CD4-positive, alpha-beta T cell treated with Interleukin-17A for 1 hour (primary cell): Measurements from ENCODE around the gene BRCC3.

ENCODE experiments used
- DNase-seq: peaks from one replicate; pipeline ENCODE4 v3.0.0-alpha.2; 2020

The BRCC3 gene

DNA sequence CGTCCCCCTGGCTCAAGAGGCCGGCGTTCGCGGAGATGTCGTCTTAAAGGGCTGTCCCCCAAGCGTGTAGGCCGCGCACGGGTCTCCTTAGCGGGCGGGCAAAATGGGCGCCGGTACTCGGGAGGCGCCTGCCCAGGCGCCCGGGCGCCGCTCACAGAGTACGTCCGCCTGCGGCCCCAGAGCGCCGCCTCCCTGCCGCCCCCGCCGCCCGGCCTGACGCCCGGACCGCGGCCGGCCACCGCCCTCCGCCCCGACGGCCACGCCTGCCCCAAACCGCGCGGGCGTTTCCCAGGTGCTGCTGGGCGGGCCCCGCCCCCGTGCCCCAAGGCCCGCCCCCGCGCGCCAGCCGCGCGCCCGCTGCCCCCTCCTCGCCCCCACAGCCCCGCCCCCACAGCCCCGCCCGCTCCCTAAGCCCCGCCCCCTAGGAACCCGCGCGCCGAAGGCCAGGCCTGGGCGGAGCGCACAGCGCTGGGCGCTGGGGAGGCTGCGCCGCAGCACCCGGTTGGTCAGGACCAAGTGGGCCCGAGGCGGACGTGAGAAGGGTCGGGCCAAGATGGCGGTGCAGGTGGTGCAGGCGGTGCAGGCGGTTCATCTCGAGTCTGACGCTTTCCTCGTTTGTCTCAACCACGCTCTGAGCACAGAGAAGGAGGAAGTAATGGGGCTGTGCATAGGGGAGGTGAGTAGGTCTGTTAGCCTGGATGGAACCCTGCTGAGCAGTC is at the start of gene BRCC3, which contains the start of the genes CMC4 and MTCP1:
TSS of gene BRCC3 (plus strand) at position 534 of the 719 bp plus-strand sequence. CDS start at position 554, 20 bp downstream.
TSS of gene CMC4 (minus strand) at position 162 of the 719 bp plus-strand sequence. CDS start 7,113 bp downstream, outside the sequence.
TSS of gene MTCP1 (minus strand) at position 162 of the 719 bp plus-strand sequence. CDS start 5,126 bp downstream, outside the sequence.
- DNase-seq: peak; percentile 84

DNA sequence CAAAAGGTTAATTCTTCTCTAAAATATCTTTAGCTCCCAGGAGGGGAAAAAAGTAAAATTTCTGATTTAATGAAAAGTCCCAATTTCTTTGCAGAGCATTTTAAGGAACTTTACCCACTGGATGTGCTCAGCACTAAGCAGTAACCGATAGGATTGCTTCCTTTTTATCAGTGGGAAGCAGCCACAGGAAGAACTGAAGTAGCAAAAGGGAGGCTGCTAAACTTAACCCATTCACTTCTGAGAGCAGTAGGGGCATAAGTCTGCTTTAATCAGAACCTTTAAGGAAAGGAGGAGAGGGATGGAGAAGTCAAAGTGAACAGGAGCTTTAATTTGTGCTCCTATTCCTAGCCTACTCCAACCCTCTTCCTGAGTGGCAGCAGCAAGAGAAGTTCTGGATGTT is 48.7 kb upstream of the BRCC3 start, which contains the start of gene F8:
TSS of gene F8 (minus strand) at position 139 of the 400 bp plus-strand sequence. CDS start 171 bp downstream, outside the sequence.
- DNase-seq: no peak

DNA sequence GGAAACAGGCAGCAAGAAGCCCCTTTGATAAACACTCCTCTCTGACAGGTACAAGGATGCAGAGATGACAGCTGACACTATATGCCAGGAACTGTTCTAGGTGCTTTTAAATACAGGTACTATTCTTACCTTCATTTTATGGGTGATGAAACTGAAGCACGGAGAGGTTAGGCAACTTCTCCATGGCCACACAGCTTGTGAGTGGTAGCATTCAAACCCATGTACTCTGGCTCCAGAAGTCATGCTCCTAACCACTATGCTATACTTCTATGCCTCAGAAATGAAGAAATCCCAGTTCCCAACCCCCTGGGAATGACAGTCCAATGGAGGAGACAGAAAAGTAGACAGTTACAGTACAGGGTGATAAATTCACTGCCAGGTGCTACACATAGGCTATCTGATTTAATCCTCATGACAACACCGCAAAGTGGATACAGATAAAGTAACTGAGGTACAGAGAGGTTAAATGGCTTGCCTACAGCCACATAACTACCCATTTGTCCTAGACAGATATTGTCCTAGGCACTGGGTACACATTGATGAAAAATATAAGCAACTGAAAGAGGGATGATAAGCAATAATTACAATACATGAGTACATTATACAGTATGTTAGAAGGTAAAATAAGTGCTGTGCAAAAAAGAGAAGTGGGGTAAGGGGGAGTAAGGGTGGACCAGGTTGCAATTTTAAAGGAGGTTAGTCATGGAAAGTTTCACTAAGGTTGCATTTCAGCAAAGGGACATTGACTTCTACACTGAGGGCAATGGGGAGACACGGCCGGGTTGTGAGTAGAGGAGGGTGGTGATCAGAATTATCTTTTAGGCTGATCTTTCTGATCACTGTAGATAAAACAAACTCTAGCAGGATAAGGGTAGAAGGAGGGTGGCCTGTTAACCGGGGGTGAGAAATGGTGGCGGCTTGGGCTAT is 47.1 kb upstream of the BRCC3 start:
- no peak for DNase-seq

DNA sequence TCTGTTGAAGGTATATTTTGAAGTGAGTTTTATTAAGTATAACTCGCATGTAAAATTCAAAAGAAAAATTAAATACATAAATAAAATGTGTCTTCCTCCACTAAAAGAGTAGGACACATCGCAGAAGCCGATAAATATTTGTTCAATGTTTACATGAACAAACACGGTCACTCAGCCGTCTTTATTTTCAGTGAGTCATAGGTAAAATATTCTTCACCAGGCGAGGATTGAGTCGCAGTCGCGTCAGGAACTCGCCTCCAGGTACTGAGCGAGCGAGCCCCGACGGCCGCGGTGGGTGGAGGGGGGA is 44.9 kb upstream of the BRCC3 start:
- DNase-seq: no peak

DNA sequence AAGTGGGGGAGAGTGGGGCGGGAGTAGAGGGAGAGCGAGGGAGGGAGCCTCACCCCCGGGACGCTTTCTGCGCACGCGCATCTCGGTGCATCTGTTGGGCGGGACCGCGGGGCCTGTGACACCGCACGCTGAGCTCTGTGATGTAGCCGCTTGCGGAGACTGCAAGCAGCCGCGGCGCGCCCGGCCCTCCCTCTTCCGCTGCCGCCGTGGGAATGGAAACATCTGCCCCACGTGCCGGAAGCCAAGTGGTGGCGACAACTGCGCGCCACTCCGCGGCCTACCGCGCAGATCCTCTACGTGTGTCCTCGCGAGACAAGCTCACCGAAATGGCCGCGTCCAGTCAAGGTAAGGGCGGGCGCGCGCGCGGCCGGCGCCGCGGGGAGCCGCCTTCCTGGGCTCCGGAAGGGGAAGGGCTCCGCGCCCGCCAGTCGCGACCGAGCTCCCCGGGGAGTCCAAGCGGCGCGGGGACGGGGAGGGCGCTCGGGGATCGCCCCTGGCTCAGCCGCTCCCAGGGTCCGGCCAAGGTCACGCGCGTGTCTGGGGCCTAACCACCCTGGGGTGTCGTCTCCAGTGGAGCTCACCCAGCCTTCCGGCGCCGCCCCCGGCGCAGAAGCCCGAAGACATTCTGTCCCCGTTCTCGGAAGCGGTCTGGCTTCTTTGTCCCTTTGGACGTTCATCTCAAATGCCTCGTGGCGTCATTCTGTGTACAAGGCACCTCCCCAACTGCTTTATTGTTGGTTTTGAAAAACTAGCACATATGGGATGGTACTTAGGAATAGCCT is 44.4 kb upstream of the BRCC3 start, which contains the start of gene FUNDC2:
TSS of gene FUNDC2 (plus strand) at position 118 of the 782 bp plus-strand sequence. CDS start at position 213, 95 bp downstream.
- DNase-seq: peak; percentile 97

DNA sequence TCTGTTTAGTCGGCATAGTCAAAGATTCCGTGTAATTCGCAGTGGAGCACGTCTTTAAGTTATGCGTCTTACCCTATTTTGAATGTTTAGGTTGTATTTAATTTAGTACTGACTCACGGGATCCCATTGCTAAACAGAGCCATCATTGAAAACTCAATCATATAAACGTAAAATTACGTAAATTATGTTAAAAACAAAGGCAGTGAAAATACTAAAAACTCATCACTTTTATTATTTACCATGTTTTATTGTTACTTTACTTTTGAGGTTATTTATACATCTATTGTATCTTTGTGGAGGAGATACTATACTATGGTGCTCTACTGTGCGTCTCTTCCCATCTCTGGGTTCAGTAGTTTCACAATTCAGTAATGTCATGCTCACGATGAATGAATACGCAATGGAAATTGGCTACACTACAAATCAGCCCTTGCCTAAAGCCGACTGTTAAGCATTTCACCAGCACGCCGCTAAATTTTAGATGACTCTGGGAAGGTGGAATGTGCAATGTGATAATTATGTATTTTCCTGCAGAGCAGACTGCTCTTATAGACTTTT is 43.7 kb upstream of the BRCC3 start:
- DNase-seq: peak; percentile 39

DNA sequence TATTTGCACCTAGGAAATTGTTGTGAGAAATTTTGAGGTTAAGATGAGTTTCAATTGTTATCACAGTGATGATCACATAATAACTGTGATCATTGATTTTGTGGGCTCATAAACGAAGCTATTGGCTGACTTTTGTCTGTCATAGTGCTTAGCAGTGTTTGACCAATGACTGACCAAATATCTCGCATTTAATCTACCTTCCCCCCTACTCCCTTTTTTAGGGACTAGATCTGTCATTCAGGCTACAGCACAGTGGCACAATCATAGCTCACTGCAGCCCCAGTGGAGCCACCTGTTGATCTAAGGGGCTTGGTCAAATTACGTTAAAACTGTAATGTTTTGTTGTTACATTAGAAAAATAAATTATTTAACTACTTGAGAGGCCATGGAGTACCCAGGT is 43.2 kb upstream of the BRCC3 start:
- DNase-seq: peak; percentile 18

DNA sequence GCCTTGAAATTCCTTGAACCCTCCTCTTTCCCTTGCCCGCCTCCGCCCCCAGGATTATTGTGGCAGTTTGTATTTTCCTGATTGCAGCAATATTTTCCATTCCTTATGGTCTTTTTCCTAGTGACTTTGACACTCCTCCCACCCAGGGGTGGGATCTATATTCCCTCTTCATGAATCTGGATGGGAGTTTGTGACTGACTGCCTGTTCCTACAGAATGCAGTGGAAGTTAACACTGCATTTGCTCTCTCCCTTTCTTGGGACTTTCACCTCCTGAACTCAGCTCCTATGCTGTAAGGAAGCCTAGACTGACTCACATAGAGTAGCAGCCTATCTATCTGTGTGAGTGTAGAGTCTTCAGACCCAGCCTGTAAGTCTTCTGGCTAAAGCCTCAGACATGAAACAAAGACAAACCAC is 42.4 kb upstream of the BRCC3 start:
- no peak for DNase-seq

DNA sequence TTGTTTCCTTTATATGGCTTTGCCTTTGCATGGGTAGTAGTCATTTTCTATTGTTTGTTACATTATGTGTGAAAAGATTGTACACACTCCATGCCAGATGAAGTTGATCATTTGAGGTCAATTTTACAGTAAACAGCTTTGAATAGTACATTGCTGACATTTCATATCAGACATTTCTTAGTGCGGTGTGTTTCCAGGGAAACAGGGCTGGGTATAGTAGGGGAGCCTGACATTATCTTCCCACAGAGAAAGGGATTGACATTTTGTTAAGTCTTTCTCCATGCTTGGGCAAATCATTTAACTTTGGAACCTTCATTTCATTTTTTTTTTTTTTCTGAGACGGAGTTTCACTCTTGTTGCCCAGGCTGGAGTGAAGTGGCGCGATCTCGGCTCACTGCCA is 39.7 kb upstream of the BRCC3 start:
- no peak for DNase-seq

DNA sequence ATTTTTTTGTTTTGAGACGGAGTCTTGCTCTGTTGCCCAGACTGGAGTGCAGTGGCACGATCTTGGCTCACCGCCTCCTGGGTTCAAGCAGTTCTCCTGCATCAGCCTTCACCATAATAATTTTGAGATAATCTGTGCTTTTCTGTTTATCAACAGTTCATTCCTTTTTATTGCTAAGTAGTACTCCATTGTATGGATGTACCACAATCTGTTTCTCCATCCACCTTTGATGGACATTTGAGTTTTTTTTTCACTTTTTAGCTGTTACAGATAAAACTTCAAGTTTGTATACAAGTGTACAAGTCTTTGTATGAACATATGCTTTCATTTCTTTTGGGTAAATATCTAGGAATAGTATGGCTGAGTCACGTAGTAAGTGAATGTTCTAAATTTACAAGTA is 35.6 kb upstream of the BRCC3 start:
- DNase-seq: no peak

DNA sequence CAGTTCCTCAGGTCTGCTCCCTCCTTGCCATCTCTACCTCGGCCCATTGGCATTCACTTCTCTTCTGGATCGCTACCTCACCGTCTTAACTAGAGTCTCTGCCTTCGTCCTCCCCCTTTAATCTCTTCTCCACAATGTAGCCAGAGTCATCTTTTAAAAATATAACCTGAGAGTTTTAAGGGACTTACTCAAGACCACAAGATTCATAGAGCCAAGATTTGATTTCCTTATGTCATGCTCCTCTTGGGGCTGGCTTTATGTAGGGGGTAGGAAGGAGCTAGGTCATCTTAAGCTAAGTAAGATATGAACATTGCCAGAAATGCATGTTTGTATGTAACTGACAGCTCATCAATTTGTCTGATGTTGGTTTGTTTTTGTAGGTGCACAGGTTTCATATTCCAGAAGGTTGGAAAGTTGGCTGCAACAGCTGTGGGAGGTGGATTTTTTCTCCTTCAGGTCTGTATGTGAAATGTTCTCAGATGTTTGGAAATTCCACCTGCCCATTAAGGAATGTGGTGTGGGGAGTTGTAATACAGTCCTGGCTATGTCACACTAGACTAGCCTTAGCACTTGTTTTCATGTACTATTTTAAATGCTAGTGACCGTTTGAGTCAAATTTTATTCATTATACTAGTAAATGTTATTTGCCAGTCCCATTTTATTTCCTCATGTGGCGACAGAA is 25.0 kb upstream of the BRCC3 start:
- no peak for DNase-seq

DNA sequence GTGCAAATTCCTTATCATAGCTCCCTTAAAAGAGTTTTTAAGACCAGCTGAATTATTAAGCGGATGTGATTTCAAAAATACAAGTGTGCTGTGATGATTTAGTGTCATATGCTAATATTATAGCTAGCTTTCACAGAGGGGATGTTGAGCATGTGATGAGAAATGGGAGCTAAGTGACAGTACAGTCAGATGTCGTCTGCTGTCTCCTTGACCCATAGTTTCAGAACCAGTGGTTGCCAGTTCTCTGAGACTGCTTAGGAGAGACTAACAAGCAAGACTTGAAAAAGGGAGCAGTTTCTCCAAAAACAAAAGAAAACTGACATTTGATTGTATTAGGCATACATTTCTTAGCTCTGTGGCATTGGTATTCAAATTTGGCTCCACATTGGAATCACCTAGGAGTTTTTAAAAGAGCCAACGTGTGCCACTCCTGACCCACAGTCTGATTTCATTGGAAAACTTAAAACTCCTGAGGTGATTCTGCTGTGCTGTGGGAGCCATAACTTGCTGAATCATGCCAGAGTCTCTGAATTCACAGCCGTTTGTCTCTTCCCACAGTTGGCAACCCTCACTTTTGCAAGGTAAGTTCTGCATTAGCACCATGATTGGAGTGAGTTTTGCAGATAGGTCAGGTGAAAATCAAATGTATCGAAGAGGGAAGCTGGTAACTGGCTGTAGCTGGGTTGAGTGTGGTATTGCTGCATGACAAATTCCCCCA is 24.3 kb upstream of the BRCC3 start:
- DNase-seq: no peak

DNA sequence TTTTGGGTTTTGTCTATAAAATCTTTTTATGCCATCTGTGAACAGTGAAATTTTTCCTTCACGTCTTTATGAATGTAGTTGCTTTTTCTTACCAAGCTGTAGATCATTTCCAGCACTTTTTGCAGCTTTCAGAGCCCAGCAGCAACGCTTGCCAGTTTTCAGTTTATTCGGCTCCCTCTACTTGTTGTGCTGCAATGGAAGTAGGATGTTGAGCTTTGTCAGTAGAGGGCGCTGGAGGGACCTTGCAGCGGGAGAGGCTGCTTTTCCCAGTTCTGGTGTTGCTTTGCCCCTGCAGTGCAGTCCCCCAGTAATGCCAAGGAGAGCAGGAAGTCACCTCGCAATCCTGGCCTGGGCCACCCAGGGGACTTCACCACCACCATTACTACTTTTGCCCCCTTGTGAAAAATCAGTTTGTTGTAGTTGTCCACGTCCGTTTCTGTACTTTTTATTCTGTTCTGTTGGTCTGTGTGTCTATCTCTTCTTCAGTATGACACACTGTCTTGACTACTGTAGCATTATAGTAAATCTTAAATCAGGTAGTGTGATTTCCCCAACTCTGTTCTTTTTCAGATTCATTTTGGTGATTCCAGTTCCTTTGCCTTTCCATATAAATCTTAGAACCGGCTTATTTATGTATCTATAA is 22.2 kb upstream of the BRCC3 start:
- peak; percentile 58 for DNase-seq

DNA sequence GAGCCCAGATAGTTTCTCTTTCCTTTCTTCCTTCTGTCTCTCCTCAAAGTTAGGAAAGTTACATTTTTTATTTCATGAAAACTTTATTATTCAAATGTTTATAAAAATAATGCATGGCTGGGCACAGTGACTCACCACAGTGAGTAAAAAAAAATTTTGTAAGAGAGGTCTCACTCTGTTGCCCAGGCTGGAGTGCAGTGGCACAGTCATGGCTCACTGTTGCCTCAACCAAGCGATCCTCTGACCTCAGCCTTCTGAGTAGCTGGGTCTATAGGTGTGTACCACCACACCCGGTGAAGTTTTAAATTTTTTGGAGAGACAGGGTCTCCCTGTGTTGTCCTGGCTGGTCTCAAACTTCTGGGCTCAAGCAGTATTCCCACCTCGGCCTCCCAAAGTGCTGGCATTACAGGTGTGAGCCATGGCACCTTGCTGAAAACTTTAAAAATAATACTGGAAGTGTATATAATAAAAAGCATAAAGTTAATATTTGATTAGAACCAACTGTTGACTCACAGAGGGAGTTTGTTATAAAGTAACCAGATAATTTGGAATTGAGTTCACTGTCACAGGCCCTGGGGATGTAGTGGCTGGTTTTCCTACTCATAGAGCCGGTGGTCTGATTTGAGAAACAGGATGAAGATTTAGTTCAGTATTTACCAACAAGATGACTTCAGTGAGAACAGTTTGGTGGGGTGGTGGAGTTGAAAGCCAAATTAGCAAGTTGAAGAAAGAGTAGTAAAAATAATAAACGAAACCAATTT is 18.4 kb upstream of the BRCC3 start:
- no peak for DNase-seq

DNA sequence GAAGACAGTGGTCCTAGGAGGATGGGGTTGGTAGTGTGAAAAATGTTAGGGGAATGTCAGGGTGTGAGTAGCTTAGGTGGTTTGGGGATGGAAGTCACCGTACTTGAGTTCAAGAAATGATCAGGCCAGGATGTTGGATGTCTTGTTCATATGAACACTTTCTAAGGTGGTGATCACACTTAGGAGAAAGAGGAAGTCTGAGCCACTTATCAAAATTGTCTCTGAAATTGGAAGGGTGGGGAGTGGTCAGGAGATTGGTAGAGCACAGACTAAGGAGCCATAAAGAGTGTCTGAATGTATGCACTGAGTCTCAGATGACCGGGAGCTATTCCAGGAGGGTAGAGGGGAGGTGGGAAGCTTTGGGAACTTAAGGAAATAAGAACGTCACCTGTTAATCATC is 17.7 kb upstream of the BRCC3 start:
- no peak for DNase-seq

DNA sequence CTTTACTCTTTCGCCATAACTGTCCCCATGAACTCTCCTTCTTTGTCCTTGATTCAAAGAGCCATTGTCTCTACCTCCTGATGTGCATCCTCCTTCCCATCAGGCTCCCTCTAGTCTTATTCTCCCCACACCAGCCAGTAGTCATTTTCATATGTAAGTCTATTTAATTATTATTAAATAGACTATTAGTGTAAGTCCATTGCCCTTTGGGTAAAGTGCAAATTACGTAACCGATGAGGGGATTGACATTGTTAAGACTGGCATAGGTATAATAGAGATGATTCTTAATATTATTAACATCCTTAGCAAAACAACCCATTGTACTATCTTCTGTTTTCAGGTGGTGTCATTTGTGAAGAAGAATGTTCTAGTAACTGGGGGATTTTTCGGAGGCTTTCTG is 17.1 kb upstream of the BRCC3 start:
- DNase-seq: no peak

DNA sequence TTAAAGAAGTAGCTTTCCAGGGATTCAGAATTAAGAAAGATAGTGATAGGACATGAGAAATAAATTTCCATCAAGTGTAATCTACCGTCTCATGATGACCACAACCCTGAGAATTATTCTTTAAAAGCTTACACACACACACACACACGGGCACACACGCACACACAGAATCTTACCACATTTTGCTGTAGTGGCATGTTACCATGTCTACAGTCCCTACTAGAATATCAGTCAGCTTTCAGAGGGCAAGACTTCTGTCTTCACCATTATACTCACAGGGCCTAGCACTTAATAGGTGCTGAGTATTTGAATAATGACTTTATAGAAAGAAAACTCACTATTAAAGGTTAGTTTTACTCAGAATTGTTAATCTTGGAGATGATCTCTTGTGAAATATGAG is 15.8 kb upstream of the BRCC3 start:
- DNase-seq: no peak

DNA sequence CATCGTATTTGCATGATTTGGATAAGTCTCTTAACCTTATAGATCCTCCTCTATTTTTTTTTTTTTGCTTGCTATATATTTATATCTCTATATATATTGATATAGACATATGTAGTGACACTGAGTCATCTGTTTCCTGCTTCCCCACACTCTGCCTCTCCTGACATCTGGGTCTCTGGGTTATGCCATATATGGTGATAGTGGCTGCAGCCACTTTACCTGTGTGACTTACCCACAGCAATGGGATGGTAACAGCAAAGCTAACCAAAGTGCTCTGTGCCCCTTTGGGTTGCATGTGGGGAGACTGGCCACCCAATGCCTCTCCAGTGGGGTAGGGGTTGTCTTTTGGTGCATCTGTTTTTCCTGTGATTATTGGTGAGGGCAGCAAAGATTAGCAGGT is 14.8 kb upstream of the BRCC3 start:
- DNase-seq: peak; percentile 23

DNA sequence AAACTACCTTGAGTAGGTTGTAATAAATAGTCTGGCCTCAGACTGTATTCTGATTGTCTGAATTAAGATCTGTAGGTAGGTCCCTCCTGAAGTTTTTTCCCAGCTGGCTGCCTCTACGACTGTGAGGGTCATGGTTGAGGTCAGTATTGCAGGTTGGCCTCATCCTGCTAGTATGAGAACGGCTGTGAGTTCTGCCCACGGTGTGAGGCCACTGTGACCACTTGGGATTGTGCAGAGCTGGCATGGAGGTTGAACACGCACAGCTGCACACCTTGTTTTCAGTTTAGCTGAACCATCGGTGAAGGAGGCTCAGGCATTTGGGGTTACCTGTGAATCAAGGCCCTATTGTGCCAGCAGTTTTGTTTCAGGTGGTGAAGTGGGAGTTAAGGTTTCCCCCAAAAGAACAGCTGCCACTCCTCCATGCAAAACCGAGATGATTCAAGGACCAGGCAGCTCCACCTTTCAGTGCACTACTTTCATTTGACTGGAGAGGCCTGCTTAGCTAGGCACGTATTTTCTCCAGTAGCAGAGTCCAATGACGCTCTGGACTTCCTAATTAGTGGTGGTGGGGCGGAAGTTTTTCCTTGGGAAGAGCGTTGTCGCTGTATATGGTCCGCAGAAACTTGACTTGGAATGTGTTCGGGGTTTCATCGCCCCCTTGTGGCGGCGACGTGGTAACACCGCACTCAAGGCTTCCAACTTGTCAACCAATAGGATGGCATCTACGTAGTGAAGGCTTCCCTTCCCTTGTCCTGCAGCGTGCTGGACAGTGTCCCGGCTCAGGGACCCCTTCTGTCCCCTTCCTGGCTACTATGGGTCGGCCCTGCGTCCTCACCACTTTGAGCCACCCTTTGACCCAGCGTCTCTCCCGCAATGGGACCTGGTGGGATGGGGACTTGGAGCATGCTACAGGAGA is 14.2 kb upstream of the BRCC3 start:
- DNase-seq: peak; percentile 68
